Islet precursor cell (in vitro differentiated cells): ENCODE results near the gene SLC28A1.
"Not testable (repeated sequence)": the region's sequence is repeated elsewhere in the genome, so short reads cannot be mapped to it uniquely, and the experiment has no call there.

Experiments
- DNase-seq: peaks from one replicate; pipeline ENCODE4 v3.0.0-alpha.2; 2018

Gene SLC28A1

GRCh38 chr15:84910928-84911623 lies 26.6 kb downstream of the SLC28A1 start:
- peak; percentile 45 for DNase-seq

GRCh38 chr15:84911879-84912660 lies 27.6 kb downstream of the SLC28A1 start:
- DNase-seq: peak; percentile 86

- no peak for DNase-seq
Observed at GRCh38 chr15:84913360-84913723, 28.9 kb downstream of the SLC28A1 start.

- DNase-seq: no peak
Observed at GRCh38 chr15:84914351-84914750, 29.9 kb downstream of the SLC28A1 start.

GRCh38 chr15:84914909-84915605 lies 30.6 kb downstream of the SLC28A1 start:
- peak; percentile 100 for DNase-seq

- peak; percentile 64 for DNase-seq
Observed at GRCh38 chr15:84915606-84915958, 31.1 kb downstream of the SLC28A1 start.

- no peak for DNase-seq
Observed at GRCh38 chr15:84917452-84917851, 33.0 kb downstream of the SLC28A1 start.

- no peak for DNase-seq
Observed at GRCh38 chr15:84919106-84919667, 34.7 kb downstream of the SLC28A1 start.

- no peak for DNase-seq
Observed at GRCh38 chr15:84921121-84921520, 36.7 kb downstream of the SLC28A1 start.

- no peak for DNase-seq
Observed at GRCh38 chr15:84922530-84922929, 38.1 kb downstream of the SLC28A1 start.

- no peak for DNase-seq
Observed at GRCh38 chr15:84924077-84924731, 39.7 kb downstream of the SLC28A1 start.

- DNase-seq: not testable (repeated sequence)
Observed at GRCh38 chr15:84924821-84925569, 40.5 kb downstream of the SLC28A1 start.

GRCh38 chr15:84925906-84926305 lies 41.4 kb downstream of the SLC28A1 start:
- no peak for DNase-seq

- no peak for DNase-seq
Observed at GRCh38 chr15:84926491-84927230, 42.2 kb downstream of the SLC28A1 start.

GRCh38 chr15:84928843-84929168 lies 44.3 kb downstream of the SLC28A1 start:
- DNase-seq: no peak

- peak; percentile 82 for DNase-seq
Observed at GRCh38 chr15:84929795-84930603, 45.5 kb downstream of the SLC28A1 start.

- no peak for DNase-seq
Observed at GRCh38 chr15:84934942-84935729, 50.7 kb downstream of the SLC28A1 start.

- no peak for DNase-seq
Observed at GRCh38 chr15:84937144-84937543, 52.7 kb downstream of the SLC28A1 start.

- no peak for DNase-seq
Observed at GRCh38 chr15:84938726-84939125, 54.3 kb downstream of the SLC28A1 start.

GRCh38 chr15:84940399-84940798 lies 55.9 kb downstream of the SLC28A1 start:
- no peak for DNase-seq
